IPS-20b (cell line): ENCODE results near the gene SHISA9.
A peak's percentile ranks its signal among the peaks of the same experiment; 100 is the strongest.

Experiments used
- H3K27ac ChIP-seq: one replicate; pipeline ENCODE4 v1.5.1; 2013; ENCODE audit warnings: low read length
- H3K27me3 ChIP-seq: 2 replicates; pipeline ENCODE4 v1.6.1; 2013; ENCODE audit warnings: mild to moderate bottlenecking, low read length, inconsistent platforms; ENCODE audit not compliant: insufficient read depth
- H3K36me3 ChIP-seq: 2 replicates; pipeline ENCODE4 v1.6.1; 2013; ENCODE audit warnings: low read depth, mild to moderate bottlenecking, inconsistent platforms, low read length, moderate library complexity; ENCODE audit not compliant: insufficient read depth
- H3K4me1 ChIP-seq: 2 replicates; pipeline ENCODE4 v1.6.1; 2013; ENCODE audit warnings: mild to moderate bottlenecking, control low read depth, inconsistent platforms, low read length, moderate library complexity; ENCODE audit not compliant: insufficient read depth
- H3K4me3 ChIP-seq: 2 replicates; pipeline ENCODE4 v1.5.1; 2013; ENCODE audit warnings: mild to moderate bottlenecking, low read length, inconsistent platforms
- H3K9ac ChIP-seq: 2 replicates; pipeline ENCODE4 v1.6.1; 2013; ENCODE audit warnings: low read depth, mild to moderate bottlenecking, inconsistent platforms, low read length, moderate library complexity
- H3K9me3 ChIP-seq: 2 replicates; pipeline ENCODE4 v1.6.1; 2013; ENCODE audit warnings: mild to moderate bottlenecking, low read depth, low read length, inconsistent platforms; ENCODE audit not compliant: insufficient read depth

The SHISA9 gene

GRCh38 chr16:12876778-12877177 is 24.6 kb upstream of the SHISA9 start:
- H3K27ac ChIP-seq: no peak overlapping the region
- no peaks in the 10 kb centered on the region for H3K9me3 ChIP-seq
- H3K36me3 ChIP-seq: no peaks in the 10 kb centered on the region
- no peaks in the 10 kb centered on the region for H3K27me3 ChIP-seq
- no peak overlapping the region for H3K4me3 ChIP-seq
- no peak overlapping the region for H3K9ac ChIP-seq
- H3K4me1 ChIP-seq: 0 out of 2 replicates have a peak, but pooled peaks cover 7% of the 10 kb centered on the region

- Histone ChIP-seq H3K9me3 (no peaks in the 10 kb centered on the region), H3K27ac (no peak overlapping the region), H3K4me3 (no peak overlapping the region), H3K36me3 (no peaks in the 10 kb centered on the region), H3K9ac (no peak overlapping the region), H3K27me3 (no peaks in the 10 kb centered on the region), H3K4me1 (0 out of 2 replicates have a peak, but pooled peaks cover 7% of the 10 kb centered on the region)
These were observed 22.4 kb upstream of the SHISA9 start for GRCh38 chr16:12878973-12879372.

DNA sequence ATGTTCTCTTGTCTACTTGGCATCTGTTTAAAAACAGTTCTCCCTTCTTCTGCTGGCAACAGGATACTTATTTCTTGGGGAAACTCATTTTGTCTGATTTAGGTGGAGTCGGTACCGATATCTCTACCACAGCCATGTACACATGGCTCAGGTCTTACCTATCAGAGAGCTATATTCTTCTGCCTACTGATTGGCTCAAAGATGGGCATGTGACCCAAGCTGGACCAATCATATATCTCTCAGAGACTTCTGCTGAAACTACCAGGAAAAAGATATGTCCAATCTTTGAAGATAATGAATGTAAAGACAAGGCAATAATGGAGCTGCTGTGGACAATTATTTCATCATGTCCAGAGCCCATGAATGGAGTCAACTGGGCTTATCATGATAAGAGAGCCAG is 21.6 kb upstream of the SHISA9 start:
- no peaks in the 10 kb centered on the region for H3K27me3 ChIP-seq
- no peaks in the 10 kb centered on the region for H3K9me3 ChIP-seq
- no peaks in the 10 kb centered on the region for H3K4me1 ChIP-seq
- no peak overlapping the region for H3K9ac ChIP-seq
- H3K27ac ChIP-seq: no peak overlapping the region
- no peak overlapping the region for H3K4me3 ChIP-seq
- no peaks in the 10 kb centered on the region for H3K36me3 ChIP-seq

- no peak overlapping the region for H3K4me3 ChIP-seq
- H3K4me1 ChIP-seq: no peaks in the 10 kb centered on the region
- no peaks in the 10 kb centered on the region for H3K9me3 ChIP-seq
- H3K27ac ChIP-seq: no peak overlapping the region
- H3K9ac ChIP-seq: no peak overlapping the region
- no peaks in the 10 kb centered on the region for H3K36me3 ChIP-seq
- H3K27me3 ChIP-seq: no peaks in the 10 kb centered on the region
These were observed 20.2 kb upstream of the SHISA9 start for GRCh38 chr16:12881182-12881581.

- no peaks in the 10 kb centered on the region for H3K4me1 ChIP-seq
- H3K4me3 ChIP-seq: no peak overlapping the region
- no peaks in the 10 kb centered on the region for H3K9me3 ChIP-seq
- no peak overlapping the region for H3K27ac ChIP-seq
- H3K36me3 ChIP-seq: no peaks in the 10 kb centered on the region
- H3K27me3 ChIP-seq: no peaks in the 10 kb centered on the region
- H3K9ac ChIP-seq: no peak overlapping the region
These were observed 19.7 kb upstream of the SHISA9 start for GRCh38 chr16:12881740-12882139.

DNA sequence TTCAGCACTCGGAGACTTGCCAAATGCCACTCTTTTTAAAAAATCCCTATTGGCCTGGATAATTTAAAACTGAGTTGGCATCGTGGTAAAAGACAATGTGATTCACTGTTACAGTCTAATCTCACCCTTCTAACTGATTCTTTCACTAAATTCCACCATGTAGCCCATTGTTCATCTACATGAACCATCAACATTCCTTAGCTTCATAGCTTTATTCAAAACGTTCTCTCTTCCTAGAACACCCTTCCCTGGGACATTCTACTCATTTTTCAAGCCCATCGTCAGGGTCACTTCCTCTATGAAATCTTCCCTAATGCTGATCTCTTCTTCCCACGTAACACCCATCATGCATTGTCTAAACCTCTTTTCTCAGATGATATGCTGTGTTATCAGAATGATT is 15.7 kb upstream of the SHISA9 start:
- no peaks in the 10 kb centered on the region for H3K27me3 ChIP-seq
- no peaks in the 10 kb centered on the region for H3K9me3 ChIP-seq
- H3K4me1 ChIP-seq: no peaks in the 10 kb centered on the region
- H3K4me3 ChIP-seq: no peak overlapping the region
- no peak overlapping the region for H3K27ac ChIP-seq
- no peak overlapping the region for H3K9ac ChIP-seq
- no peaks in the 10 kb centered on the region for H3K36me3 ChIP-seq

DNA sequence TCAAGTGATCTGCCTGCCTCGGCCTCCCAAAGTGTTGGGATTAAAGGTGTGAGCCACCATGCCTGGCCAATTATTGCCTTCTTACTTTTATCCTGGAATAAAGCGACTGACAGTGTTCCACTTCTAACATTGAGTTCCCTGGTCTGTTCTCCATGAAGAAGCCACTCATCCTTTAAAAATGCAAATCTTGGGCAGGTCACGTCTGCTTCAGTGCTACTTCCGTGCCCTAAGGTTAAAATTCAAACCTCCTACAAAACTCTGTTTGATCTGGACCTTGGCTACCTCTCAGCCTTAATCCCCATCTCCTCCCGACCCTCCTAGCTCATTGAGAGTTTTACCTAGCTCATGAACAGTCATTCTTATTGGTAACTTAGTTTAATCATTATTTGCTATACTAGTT is 9.6 kb upstream of the SHISA9 start:
- H3K4me1 ChIP-seq: no peaks in the 10 kb centered on the region; the same call in 1 of the 2 replicates
- no peak overlapping the region for H3K27ac ChIP-seq
- no peak overlapping the region for H3K9ac ChIP-seq
- no peaks in the 10 kb centered on the region for H3K9me3 ChIP-seq
- no peaks in the 10 kb centered on the region for H3K36me3 ChIP-seq
- H3K27me3 ChIP-seq: no peaks in the 10 kb centered on the region
- H3K4me3 ChIP-seq: no peak overlapping the region

- H3K4me1 ChIP-seq: peaks cover 5% of the 10 kb centered on the region; the same call in 1 of the 2 replicates
- H3K9me3 ChIP-seq: no peaks in the 10 kb centered on the region
- no peak overlapping the region for H3K4me3 ChIP-seq
- H3K27me3 ChIP-seq: no peaks in the 10 kb centered on the region
- no peak overlapping the region for H3K27ac ChIP-seq
- H3K9ac ChIP-seq: no peak overlapping the region
- no peaks in the 10 kb centered on the region for H3K36me3 ChIP-seq
These were observed 8.2 kb upstream of the SHISA9 start for GRCh38 chr16:12893050-12893750.

DNA sequence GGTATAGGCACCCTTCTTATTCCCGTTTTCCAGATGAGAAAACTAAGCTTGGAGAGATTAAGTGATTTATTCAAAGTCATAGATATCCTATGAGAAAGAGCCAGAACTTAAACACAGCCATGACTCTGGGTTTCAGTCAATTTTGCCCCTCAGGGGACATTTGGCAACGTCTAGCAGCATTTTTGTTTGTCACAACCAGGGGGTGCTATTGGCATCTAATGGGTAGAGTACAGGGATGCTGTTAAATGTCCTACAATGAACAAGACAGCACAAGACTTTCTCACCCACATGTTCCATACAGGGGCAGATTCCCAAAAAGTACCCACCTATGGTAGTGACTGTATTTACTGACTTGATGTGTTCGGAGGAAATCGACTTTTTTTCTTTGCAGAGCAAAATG is 4.8 kb upstream of the SHISA9 start:
- Histone ChIP-seq H3K4me1 (peaks cover 22% of the 10 kb centered on the region), H3K4me3 (no peak overlapping the region), H3K36me3 (no peaks in the 10 kb centered on the region), H3K9me3 (no peaks in the 10 kb centered on the region), H3K27me3 (peaks cover 25% of the 10 kb centered on the region), H3K9ac (no peak overlapping the region), H3K27ac (no peak overlapping the region)

- H3K4me3 ChIP-seq: no peak overlapping the region
- no peaks in the 10 kb centered on the region for H3K9me3 ChIP-seq
- H3K9ac ChIP-seq: no peak overlapping the region
- H3K27me3 ChIP-seq: peaks cover 34% of the 10 kb centered on the region
- H3K4me1 ChIP-seq: peaks cover 22% of the 10 kb centered on the region
- H3K36me3 ChIP-seq: no peaks in the 10 kb centered on the region
- no peak overlapping the region for H3K27ac ChIP-seq
These were observed 2.8 kb upstream of the SHISA9 start for GRCh38 chr16:12898551-12898950.

GRCh38 chr16:12899529-12900143 is 1.8 kb upstream of the SHISA9 start:
- peaks cover 22% of the 10 kb centered on the region for H3K4me1 ChIP-seq
- H3K9ac ChIP-seq: no peak overlapping the region; the same call in 1 of the 2 replicates
- peak overlapping the region; percentile 87 for H3K4me3 ChIP-seq

DNA sequence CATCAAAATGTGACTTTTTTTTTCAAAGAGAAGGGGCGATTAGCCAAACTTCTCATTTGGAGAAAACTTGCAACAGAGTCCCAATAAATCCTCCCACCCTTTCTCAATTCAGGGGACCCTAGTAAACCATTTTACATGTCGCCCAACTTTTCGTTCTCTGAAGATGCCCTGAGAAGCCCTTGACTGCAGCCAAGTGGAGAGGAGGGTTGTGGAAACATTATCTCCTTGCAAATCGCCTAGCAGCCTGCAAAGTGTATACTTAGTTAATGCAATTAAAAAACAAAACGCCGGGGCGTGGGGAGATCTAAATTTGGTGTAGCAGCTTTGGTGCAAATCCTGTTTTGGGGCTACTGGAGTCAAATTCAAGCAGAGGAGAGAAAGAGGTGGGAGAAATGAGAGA is 1.2 kb upstream of the SHISA9 start:
- H3K9ac ChIP-seq: peak overlapping the region; percentile 82; the same call in 1 of the 2 replicates

More at GRCh38 chr16:12899529-12900143, 1.8 kb upstream of the SHISA9 start:
- Histone ChIP-seq H3K9me3 (no peaks in the 10 kb centered on the region), H3K27ac (no peak overlapping the region), H3K36me3 (no peaks in the 10 kb centered on the region), H3K27me3 (peaks cover 39% of the 10 kb centered on the region)

More for the DNA sequence above, 1.2 kb upstream of the SHISA9 start:
- no peaks in the 10 kb centered on the region for H3K9me3 ChIP-seq
- H3K27me3 ChIP-seq: peaks cover 39% of the 10 kb centered on the region
- H3K4me1 ChIP-seq: peaks cover 22% of the 10 kb centered on the region
- no peak overlapping the region for H3K27ac ChIP-seq
- H3K36me3 ChIP-seq: peaks cover 4% of the 10 kb centered on the region; the same call in 1 of the 2 replicates
- H3K4me3 ChIP-seq: peak overlapping the region; percentile 87
